OCI-LY7 (cell line): ENCODE measurements around the gene IER5L.

ENCODE experiments used
- CTCF ChIP-seq: fragments of 200-600 bp; sonication (generic); conservative IDR thresholded peaks from 2 replicates; pipeline ENCODE4 v1.5.1; 2014; ENCODE audit warnings: mild to moderate bottlenecking, antibody characterized with exemption, low read length, moderate library complexity, mixed read lengths
- EZH2phosphoT487 ChIP-seq: fragments of 200-600 bp; sonication (generic); IDR thresholded peaks from 2 replicates; pipeline ENCODE4 v1.6.1; 2018; ENCODE audit warnings: low read depth, borderline replicate concordance, mild to moderate bottlenecking, mixed run types, antibody characterized with exemption, low read length, moderate library complexity, mixed read lengths

GRCh38 chr9:129184596-129185122 is 6.6 kb upstream of the IER5L start:
- TF ChIP-seq CTCF (no peak), EZH2phosphoT487 (no peak)
